Lung (tissue), 12 donors: ENCODE measurements around the gene RREB1. TPM values are rescaled to one million over a fixed set of nuclear protein-coding genes. Genes with fewer than 3 reads are reported as not detected.

Source experiments
- ATAC-seq: fragments of 200-7000 bp; cut with Tn5 transposase; one replicate; pipeline ENCODE4 v1.9.1; 2020; ENCODE audit warnings: moderate number of reproducible peaks; ENCODE audit not compliant: insufficient read depth, low FRiP score
- DNase-seq, 3 donors: peaks; one replicate each; pipeline ENCODE4 v3.0.0-alpha.2; 2013 to 2017
- H3K27ac ChIP-seq, 2 donors: one replicate each; pipeline ENCODE4 v1.5.1; 2013; ENCODE audit warnings: mild to moderate bottlenecking in 2 of 2, moderate library complexity in 2 of 2, control low read depth in 1 of 2, inconsistent platforms in 1 of 2, low read depth in 1 of 2, low read length in 1 of 2
- H3K27me3 ChIP-seq, 3 donors: one replicate each; pipeline ENCODE4 v1.5.1; 2013; ENCODE audit warnings: low read length in 2 of 3; ENCODE audit not compliant: control insufficient read depth in 3 of 3, insufficient read depth in 3 of 3
- H3K36me3 ChIP-seq, 4 donors: one replicate each; pipeline ENCODE4 v1.5.1; 2013; ENCODE audit warnings: low read length in 4 of 4, mild to moderate bottlenecking in 1 of 4, moderate library complexity in 1 of 4; ENCODE audit not compliant: control insufficient read depth in 4 of 4, insufficient read depth in 4 of 4
- H3K4me1 ChIP-seq, 5 donors: one replicate each; pipeline ENCODE4 v1.5.1; 2013; ENCODE audit warnings: low read length in 5 of 5, mild to moderate bottlenecking in 2 of 5, moderate library complexity in 1 of 5; ENCODE audit not compliant: control insufficient read depth in 5 of 5, insufficient read depth in 5 of 5
- H3K4me3 ChIP-seq: one replicate; pipeline ENCODE4 v1.5.1; 2013; ENCODE audit warnings: mild to moderate bottlenecking, control low read depth, moderate library complexity
- H3K9ac ChIP-seq, 2 donors: one replicate each; pipeline ENCODE4 v1.5.1; 2013; ENCODE audit warnings: low read length in 2 of 2, control low read depth in 1 of 2; ENCODE audit not compliant: insufficient read depth in 1 of 2
- H3K9me3 ChIP-seq, 4 donors: one replicate each; pipeline ENCODE4 v1.5.1; 2013; ENCODE audit warnings: low read length in 3 of 4, mild to moderate bottlenecking in 1 of 4, moderate library complexity in 1 of 4; ENCODE audit not compliant: control insufficient read depth in 4 of 4, insufficient read depth in 3 of 4
- WGBS, 2 donors: extraction: QIAGEN DNeasy Blood & Tissue Kit; methylation state at CpG; one replicate each; pipeline ENCODE4 v1.1.7; 2013; 5-methylcytosine and 5-hydroxymethylcytosine counted together
- polyA plus RNA-seq, 2 donors: library from polyadenylated mRNA; stranded (reverse); fragments of 200-250 nt; gene quantifications; one replicate each; pipeline ENCODE4 v1.2.1, GENCODE V29; 2013
- total RNA-seq, 2 donors: library from RNA; depleted of rRNA in 1 of 2; stranded (reverse); fragments of >200 nt in 1 of 2; gene quantifications; one replicate each; pipeline ENCODE4 v1.2.1, GENCODE V29; 2014 to 2021
- TF ChIP-seq, protein P1 (sequence below): IDR thresholded peaks from 2 replicates; pipeline ENCODE4 v1.5.1; 2012; ENCODE audit warnings: mild to moderate bottlenecking; ENCODE audit errors: control extremely low read depth, extremely low read depth
- donor health status: control.
- donor health status: control.
- donor health status: Bipolar disorder and iron deficiency.
- donor health status: healthy.
- donor health status: DM: yes; HTN: yes; CAD: no.

Gene RREB1
- total and polyA plus RNA-seq, 4 donors, result 8.9 to 54.7 (median 31.1) TPM

DNA sequence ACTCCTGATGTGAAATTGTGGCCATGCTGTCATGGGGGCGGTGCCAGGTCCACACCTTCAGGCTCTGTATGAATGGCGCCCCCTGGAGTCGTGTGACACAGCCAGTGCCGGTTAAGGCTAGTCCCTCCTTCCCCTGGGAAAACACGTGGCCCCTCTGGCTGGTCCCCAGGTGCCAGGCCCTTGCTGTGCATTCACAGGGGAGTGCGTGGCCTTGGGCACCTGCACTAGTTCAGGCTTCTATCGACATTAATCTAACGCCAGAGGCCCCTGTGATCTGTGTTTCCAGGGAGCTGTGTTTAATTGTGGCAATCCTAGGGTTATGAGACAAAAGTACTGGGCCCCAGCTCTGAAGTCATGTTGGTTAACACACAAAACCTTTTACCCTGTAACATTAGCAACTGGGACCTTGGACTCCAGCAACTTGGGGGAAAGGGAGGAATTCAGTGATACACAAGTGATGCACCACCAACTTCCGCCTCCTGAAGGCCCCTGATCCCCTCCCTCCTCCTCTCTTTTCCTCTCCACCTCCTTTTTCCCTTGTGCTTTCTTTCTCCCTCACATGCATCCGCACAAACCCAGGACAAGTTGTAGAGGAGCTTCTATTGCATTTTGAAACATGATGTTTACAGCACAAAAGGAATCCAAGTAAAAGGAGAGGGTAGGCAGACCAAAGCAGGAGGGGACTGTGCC is 131.3 kb downstream of the RREB1 start:
- Histone ChIP-seq H3K27ac (no peak overlapping the region), H3K9ac (no peak overlapping the region), H3K36me3 (peaks cover 0 to 25% (median 5%) of the 10 kb centered on the region in 4 donors), H3K4me1 (peaks cover 0 to 27% (median 9%) of the 10 kb centered on the region in 5 donors), H3K9me3 (no peaks in the 10 kb centered on the region), H3K27me3 (no peaks in the 10 kb centered on the region), H3K4me3 (no peak overlapping the region)
- DNase-seq, result peak; percentile 72 to 84 (median 81)
- ATAC-seq, result peak; percentile 63
- TF ChIP-seq, protein P1, sequence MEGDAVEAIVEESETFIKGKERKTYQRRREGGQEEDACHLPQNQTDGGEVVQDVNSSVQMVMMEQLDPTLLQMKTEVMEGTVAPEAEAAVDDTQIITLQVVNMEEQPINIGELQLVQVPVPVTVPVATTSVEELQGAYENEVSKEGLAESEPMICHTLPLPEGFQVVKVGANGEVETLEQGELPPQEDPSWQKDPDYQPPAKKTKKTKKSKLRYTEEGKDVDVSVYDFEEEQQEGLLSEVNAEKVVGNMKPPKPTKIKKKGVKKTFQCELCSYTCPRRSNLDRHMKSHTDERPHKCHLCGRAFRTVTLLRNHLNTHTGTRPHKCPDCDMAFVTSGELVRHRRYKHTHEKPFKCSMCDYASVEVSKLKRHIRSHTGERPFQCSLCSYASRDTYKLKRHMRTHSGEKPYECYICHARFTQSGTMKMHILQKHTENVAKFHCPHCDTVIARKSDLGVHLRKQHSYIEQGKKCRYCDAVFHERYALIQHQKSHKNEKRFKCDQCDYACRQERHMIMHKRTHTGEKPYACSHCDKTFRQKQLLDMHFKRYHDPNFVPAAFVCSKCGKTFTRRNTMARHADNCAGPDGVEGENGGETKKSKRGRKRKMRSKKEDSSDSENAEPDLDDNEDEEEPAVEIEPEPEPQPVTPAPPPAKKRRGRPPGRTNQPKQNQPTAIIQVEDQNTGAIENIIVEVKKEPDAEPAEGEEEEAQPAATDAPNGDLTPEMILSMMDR, result peak; percentile 43
- WGBS, 2 donors, result 39 to 43% methylated on average over 10 of the region's 10 CpGs

- no peak overlapping the region for H3K4me3 ChIP-seq
- WGBS, 2 donors, result 85 to 87% methylated on average over 5 of the region's 5 CpGs
- H3K9ac ChIP-seq, result no peak overlapping the region
- H3K36me3 ChIP-seq, result peaks cover 0 to 20% (median 4%) of the 10 kb centered on the region in 4 donors
- no peaks in the 10 kb centered on the region for H3K9me3 ChIP-seq
- no peak for ATAC-seq
- no peak for DNase-seq
- H3K4me1 ChIP-seq, result peaks cover 0 to 27% (median 9%) of the 10 kb centered on the region in 5 donors
- H3K27ac ChIP-seq, result no peak overlapping the region
- H3K27me3 ChIP-seq, result no peaks in the 10 kb centered on the region
- TF ChIP-seq, protein P1, result no peak
These were observed 131.8 kb downstream of the RREB1 start for GRCh38 chr6:7239590-7239948.

DNA sequence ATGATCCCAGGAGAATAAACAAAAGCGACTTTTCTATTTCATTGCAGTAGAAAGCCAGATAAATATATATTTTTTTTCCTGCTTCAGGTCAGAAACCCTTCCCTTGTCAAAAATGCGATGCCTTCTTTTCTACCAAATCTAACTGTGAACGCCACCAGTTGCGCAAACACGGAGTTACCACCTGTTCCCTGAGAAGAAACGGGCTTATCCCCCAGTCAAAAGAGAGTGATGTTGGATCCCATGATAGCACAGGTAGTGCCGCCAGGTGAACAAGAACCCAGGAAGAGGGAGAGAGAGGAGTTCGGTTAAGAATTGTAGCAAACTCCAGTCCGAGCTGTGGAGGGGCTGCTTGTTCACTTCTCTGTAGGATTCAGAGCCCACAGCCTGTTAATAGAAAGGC is 132.6 kb downstream of the RREB1 start:
- ATAC-seq (no peak), DNase-seq (no peak)
- TF ChIP-seq, protein P1, result no peak
- Histone ChIP-seq H3K4me3 (no peak overlapping the region), H3K27ac (no peak overlapping the region), H3K27me3 (no peaks in the 10 kb centered on the region), H3K9ac (no peak overlapping the region), H3K9me3 (no peaks in the 10 kb centered on the region), H3K36me3 (peaks cover 0 to 19% (median 2%) of the 10 kb centered on the region in 4 donors), H3K4me1 (peaks cover 0 to 27% (median 9%) of the 10 kb centered on the region in 5 donors)
- WGBS, 2 donors, result 88 to 92% methylated on average over 9 of the region's 9 CpGs
